ENCODE results near the gene EFNA1.
"Not testable (repeated sequence)": the region's sequence is repeated elsewhere in the genome, so short reads cannot be mapped to it uniquely, and the experiment has no call there.

EFNA1 gene

GRCh38 chr1:155137154-155137949 lies 9.7 kb downstream of the EFNA1 start:
- peak overlapping the region; percentile 100 for H3K27ac ChIP-seq (ENCODE audit: low read length)
- peak overlapping the region; percentile 76 to 88 for H3K4me3 ChIP-seq (ENCODE audit: low read depth in 1 of 2, low read length in 2 of 2)
- H3K4me1 ChIP-seq (ENCODE audit: control insufficient read depth in 1 of 2, insufficient read depth in 2 of 2, low read length in 2 of 2) = peaks cover 23 to 31% of the 10 kb centered on the region in 2 donors
- no peaks in the 10 kb centered on the region for H3K9me3 ChIP-seq (ENCODE audit: control insufficient read depth in 1 of 2, low read length in 2 of 2)
- no peaks in the 10 kb centered on the region for H3K27me3 ChIP-seq (ENCODE audit: low read depth, low read length)
- peaks cover 12 to 15% of the 10 kb centered on the region in 2 donors for H3K36me3 ChIP-seq (ENCODE audit: control insufficient read depth in 1 of 2, insufficient read depth in 2 of 2, low read length in 2 of 2)

DNA sequence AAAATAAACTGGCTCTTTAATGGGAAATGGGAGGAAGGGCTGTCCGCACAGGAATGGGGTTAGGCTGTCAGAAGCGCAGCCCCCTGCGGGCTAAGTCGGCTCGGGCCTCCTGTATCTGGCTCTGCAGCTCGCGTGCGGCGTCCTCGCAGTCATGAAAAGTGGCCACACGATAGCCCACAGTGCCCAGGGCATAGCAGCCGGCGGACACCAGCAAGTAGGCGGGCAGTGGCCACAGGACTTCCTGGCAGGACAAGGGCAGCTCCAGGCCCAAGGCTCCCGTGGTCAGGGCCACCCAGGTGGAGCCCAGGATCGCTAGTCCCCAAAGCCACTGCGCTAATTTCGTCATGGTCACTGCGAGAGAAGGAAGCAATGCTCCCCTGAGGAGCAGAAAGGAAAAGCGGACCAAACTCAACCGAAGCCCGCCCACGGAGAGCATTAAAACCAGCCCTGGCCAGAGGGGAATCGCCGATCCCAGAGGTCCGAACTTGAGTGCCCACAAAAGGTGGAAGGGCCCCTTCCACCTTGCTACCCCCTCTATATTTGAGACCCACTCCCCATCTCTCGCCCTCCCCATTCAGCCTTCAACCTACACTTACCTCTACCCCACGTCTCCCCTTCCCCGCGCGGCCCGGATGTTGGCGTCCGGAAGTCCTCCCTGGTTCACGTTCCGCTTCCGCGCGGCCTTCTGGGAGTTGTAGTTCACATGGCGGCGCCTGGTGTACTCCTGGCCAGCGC lies 12.4 kb downstream of the EFNA1 start, which contains the start of gene DPM3:
Gene DPM3, minus strand, starts transcription at position 637 of the 735 bp plus-strand sequence. Its CDS starts 291 bp downstream, at position 346.
- Histone ChIP-seq H3K36me3 (ENCODE audit: control insufficient read depth in 1 of 2, insufficient read depth in 2 of 2, low read length in 2 of 2) (peaks cover 0 to 3% of the 10 kb centered on the region in 2 donors), H3K27ac (ENCODE audit: low read length) (peak within 1 kb of the TSS; percentile 96), H3K9me3 (ENCODE audit: control insufficient read depth in 1 of 2, low read length in 2 of 2) (no peaks in the 10 kb centered on the region), H3K4me3 (ENCODE audit: low read depth in 1 of 2, low read length in 2 of 2) (peak within 1 kb of the TSS; percentile 73 to 90), H3K4me1 (ENCODE audit: control insufficient read depth in 1 of 2, insufficient read depth in 2 of 2, low read length in 2 of 2) (peaks cover 12 to 21% of the 10 kb centered on the region in 2 donors), H3K27me3 (ENCODE audit: low read depth, low read length) (no peaks in the 10 kb centered on the region)

GRCh38 chr1:155140630-155140953 lies 12.9 kb downstream of the EFNA1 start:
- no peaks in the 10 kb centered on the region for H3K9me3 ChIP-seq (ENCODE audit: control insufficient read depth in 1 of 2, low read length in 2 of 2)
- H3K4me3 ChIP-seq (ENCODE audit: low read depth in 1 of 2, low read length in 2 of 2) = peak overlapping the region; percentile 73 to 90
- H3K27ac ChIP-seq (ENCODE audit: low read length) = no peak overlapping the region
- H3K4me1 ChIP-seq (ENCODE audit: control insufficient read depth in 1 of 2, insufficient read depth in 2 of 2, low read length in 2 of 2) = peaks cover 12 to 21% of the 10 kb centered on the region in 2 donors
- H3K27me3 ChIP-seq (ENCODE audit: low read depth, low read length) = no peaks in the 10 kb centered on the region
- no peaks in the 10 kb centered on the region for H3K36me3 ChIP-seq (ENCODE audit: control insufficient read depth in 1 of 2, insufficient read depth in 2 of 2, low read length in 2 of 2)

- Histone ChIP-seq H3K4me1 (ENCODE audit: control insufficient read depth in 1 of 2, insufficient read depth in 2 of 2, low read length in 2 of 2) (peaks cover 11 to 18% of the 10 kb centered on the region in 2 donors), H3K36me3 (ENCODE audit: control insufficient read depth in 1 of 2, insufficient read depth in 2 of 2, low read length in 2 of 2) (no peaks in the 10 kb centered on the region), H3K27ac (ENCODE audit: low read length) (no peak overlapping the region), H3K4me3 (ENCODE audit: low read depth in 1 of 2, low read length in 2 of 2) (no peak overlapping the region), H3K27me3 (ENCODE audit: low read depth, low read length) (no peaks in the 10 kb centered on the region), H3K9me3 (ENCODE audit: control insufficient read depth in 1 of 2, low read length in 2 of 2) (no peaks in the 10 kb centered on the region)
Measured at GRCh38 chr1:155141749-155142148, 14.1 kb downstream of the EFNA1 start.

DNA sequence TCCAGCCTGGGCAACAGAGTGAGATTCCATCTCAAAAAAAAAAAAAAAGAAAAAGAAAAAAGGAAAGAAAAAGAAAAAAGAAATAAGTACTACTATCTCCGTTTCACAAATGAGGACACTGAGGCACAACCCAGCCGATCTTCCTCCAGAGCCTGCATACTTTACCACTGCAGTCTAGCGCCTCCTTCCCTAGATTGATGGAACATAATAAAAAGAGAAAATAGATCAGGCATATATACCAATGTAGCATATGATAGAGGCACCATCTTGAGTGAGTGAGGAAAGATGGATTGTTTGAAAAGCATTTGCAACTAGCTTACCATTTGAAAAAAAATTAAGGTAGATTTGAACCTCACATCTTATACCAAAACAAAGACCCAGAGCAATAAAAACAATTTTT lies 17.8 kb downstream of the EFNA1 start:
- H3K4me3 ChIP-seq (ENCODE audit: low read depth in 1 of 2, low read length in 2 of 2) = no peak overlapping the region
- H3K4me1 ChIP-seq (ENCODE audit: control insufficient read depth in 1 of 2, insufficient read depth in 2 of 2, low read length in 2 of 2) = peaks cover 0 to 4% of the 10 kb centered on the region in 2 donors
- H3K9me3 ChIP-seq (ENCODE audit: control insufficient read depth in 1 of 2, low read length in 2 of 2) = no peaks in the 10 kb centered on the region
- no peak overlapping the region for H3K27ac ChIP-seq (ENCODE audit: low read length)
- no peaks in the 10 kb centered on the region for H3K27me3 ChIP-seq (ENCODE audit: low read depth, low read length)
- H3K36me3 ChIP-seq (ENCODE audit: control insufficient read depth in 1 of 2, insufficient read depth in 2 of 2, low read length in 2 of 2) = no peaks in the 10 kb centered on the region

DNA sequence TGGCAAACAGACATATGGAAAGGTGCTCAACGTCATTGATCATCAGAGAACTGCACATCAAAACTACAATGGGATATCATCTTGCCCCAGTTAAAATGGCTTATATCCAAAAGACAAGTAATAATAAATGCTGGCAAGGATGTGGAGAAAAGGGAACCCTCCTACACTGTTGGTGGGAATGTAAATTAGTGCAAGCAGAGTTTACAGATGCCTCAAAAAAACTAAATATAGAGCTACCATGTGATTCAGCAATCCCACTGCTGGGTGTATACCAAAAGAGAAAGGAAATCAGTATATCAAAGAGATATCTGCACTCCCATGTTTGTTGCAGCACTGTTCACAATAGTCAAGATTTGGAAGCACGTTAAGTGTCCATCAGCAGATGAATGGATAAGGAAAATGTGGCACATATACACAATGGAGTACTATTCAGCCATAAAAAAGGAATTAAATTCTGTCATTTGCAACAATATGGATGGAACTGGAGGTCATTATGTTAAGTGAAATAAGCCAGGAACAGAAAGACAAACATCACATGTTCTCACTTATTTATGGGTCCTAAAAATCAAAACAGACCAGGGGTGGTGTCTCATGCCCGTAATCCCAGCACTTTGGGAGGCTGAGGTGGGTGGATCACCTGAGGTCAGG lies 28.4 kb downstream of the EFNA1 start:
- not testable (repeated sequence) for H3K9me3 ChIP-seq (ENCODE audit: control insufficient read depth in 1 of 2, low read length in 2 of 2); H3K27ac ChIP-seq (ENCODE audit: low read length); H3K4me1 ChIP-seq (ENCODE audit: control insufficient read depth in 1 of 2, insufficient read depth in 2 of 2, low read length in 2 of 2); H3K27me3 ChIP-seq (ENCODE audit: low read depth, low read length); H3K36me3 ChIP-seq (ENCODE audit: control insufficient read depth in 1 of 2, insufficient read depth in 2 of 2, low read length in 2 of 2); H3K4me3 ChIP-seq (ENCODE audit: low read depth in 1 of 2, low read length in 2 of 2)

GRCh38 chr1:155158991-155159390 lies 31.3 kb downstream of the EFNA1 start:
- Histone ChIP-seq H3K9me3 (ENCODE audit: control insufficient read depth in 1 of 2, low read length in 2 of 2) (no peaks in the 10 kb centered on the region), H3K4me3 (ENCODE audit: low read depth in 1 of 2, low read length in 2 of 2) (no peak overlapping the region), H3K27me3 (ENCODE audit: low read depth, low read length) (no peaks in the 10 kb centered on the region), H3K27ac (ENCODE audit: low read length) (no peak overlapping the region), H3K4me1 (ENCODE audit: control insufficient read depth in 1 of 2, insufficient read depth in 2 of 2, low read length in 2 of 2) (no peaks in the 10 kb centered on the region), H3K36me3 (ENCODE audit: control insufficient read depth in 1 of 2, insufficient read depth in 2 of 2, low read length in 2 of 2) (no peaks in the 10 kb centered on the region)

- H3K36me3 ChIP-seq (ENCODE audit: control insufficient read depth in 1 of 2, insufficient read depth in 2 of 2, low read length in 2 of 2) = no peaks in the 10 kb centered on the region
- no peak overlapping the region for H3K4me3 ChIP-seq (ENCODE audit: low read depth in 1 of 2, low read length in 2 of 2)
- no peaks in the 10 kb centered on the region for H3K27me3 ChIP-seq (ENCODE audit: low read depth, low read length)
- no peaks in the 10 kb centered on the region for H3K4me1 ChIP-seq (ENCODE audit: control insufficient read depth in 1 of 2, insufficient read depth in 2 of 2, low read length in 2 of 2)
- no peaks in the 10 kb centered on the region for H3K9me3 ChIP-seq (ENCODE audit: control insufficient read depth in 1 of 2, low read length in 2 of 2)
- H3K27ac ChIP-seq (ENCODE audit: low read length) = no peak overlapping the region
Measured at GRCh38 chr1:155160128-155160527, 32.5 kb downstream of the EFNA1 start.

GRCh38 chr1:155162631-155163030 lies 35.0 kb downstream of the EFNA1 start:
- not testable (repeated sequence) for H3K36me3 ChIP-seq (ENCODE audit: control insufficient read depth in 1 of 2, insufficient read depth in 2 of 2, low read length in 2 of 2); H3K27me3 ChIP-seq (ENCODE audit: low read depth, low read length); H3K27ac ChIP-seq (ENCODE audit: low read length); H3K4me1 ChIP-seq (ENCODE audit: control insufficient read depth in 1 of 2, insufficient read depth in 2 of 2, low read length in 2 of 2); H3K4me3 ChIP-seq (ENCODE audit: low read depth in 1 of 2, low read length in 2 of 2); H3K9me3 ChIP-seq (ENCODE audit: control insufficient read depth in 1 of 2, low read length in 2 of 2)

DNA sequence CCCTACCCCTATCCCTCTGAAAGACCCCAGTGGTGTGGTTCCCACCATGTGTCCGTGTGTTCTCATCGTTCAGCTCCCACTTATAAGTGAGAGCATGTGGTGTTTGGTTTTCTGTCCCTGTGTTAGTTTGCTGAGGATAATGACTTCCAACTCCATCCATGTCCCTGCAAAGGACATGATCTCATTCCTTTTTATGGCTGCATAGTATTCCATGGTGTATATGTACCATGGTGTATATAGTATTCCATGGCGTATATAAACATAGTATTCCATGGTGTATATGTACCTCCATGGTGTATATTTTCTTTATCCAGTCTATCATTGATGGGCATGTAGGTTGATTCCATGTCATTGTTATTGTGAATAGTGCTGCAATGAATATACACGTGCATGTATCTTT lies 36.1 kb downstream of the EFNA1 start:
- H3K4me1 ChIP-seq (ENCODE audit: control insufficient read depth in 1 of 2, insufficient read depth in 2 of 2, low read length in 2 of 2) = peaks cover 5 to 15% of the 10 kb centered on the region in 2 donors
- not testable (repeated sequence) for H3K27me3 ChIP-seq (ENCODE audit: low read depth, low read length); H3K4me3 ChIP-seq (ENCODE audit: low read depth in 1 of 2, low read length in 2 of 2); H3K36me3 ChIP-seq (ENCODE audit: control insufficient read depth in 1 of 2, insufficient read depth in 2 of 2, low read length in 2 of 2); H3K9me3 ChIP-seq (ENCODE audit: control insufficient read depth in 1 of 2, low read length in 2 of 2); H3K27ac ChIP-seq (ENCODE audit: low read length)

GRCh38 chr1:155164625-155165024 lies 36.9 kb downstream of the EFNA1 start:
- H3K9me3 ChIP-seq (ENCODE audit: control insufficient read depth in 1 of 2, low read length in 2 of 2); H3K27me3 ChIP-seq (ENCODE audit: low read depth, low read length); H3K4me3 ChIP-seq (ENCODE audit: low read depth in 1 of 2, low read length in 2 of 2); H3K27ac ChIP-seq (ENCODE audit: low read length): not testable (repeated sequence)
- peaks cover 10 to 12% of the 10 kb centered on the region in 2 donors for H3K36me3 ChIP-seq (ENCODE audit: control insufficient read depth in 1 of 2, insufficient read depth in 2 of 2, low read length in 2 of 2)
- peaks cover 5 to 15% of the 10 kb centered on the region in 2 donors for H3K4me1 ChIP-seq (ENCODE audit: control insufficient read depth in 1 of 2, insufficient read depth in 2 of 2, low read length in 2 of 2)

Data from muscle layer of duodenum (tissue), 2 donors.